ENCODE measurements around the gene KRTAP4-2. TPM values are rescaled to one million over a fixed set of nuclear protein-coding genes. Genes with fewer than 3 reads are reported as not detected.

Gene KRTAP4-2
- total and polyA plus RNA-seq, 2 donors (not counting 3 experiments of a cell fraction or from before 2014, with no cell fraction given) = not detected

DNA sequence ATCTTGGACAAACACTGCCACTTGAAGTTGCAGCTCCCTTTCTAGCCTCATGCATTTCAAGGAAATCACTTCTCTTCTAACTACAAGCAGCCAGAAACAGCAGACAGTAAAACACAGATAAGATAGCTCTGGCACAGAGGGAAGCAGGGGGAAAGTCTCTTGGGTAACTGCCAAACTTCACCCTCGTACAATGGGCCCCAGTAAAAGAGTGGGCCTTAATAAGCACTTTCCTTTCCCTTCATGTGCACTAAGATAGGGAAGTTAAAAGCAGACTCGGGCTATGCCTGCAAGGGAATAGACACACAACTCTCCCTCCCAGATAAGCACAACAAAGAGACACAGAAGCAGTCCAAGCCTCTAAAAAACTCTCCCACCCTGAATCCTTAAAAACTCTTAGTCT lies 24.2 kb downstream of the KRTAP4-2 start:
- Histone ChIP-seq H2AFZ (ENCODE audit: low read depth, low read length) (no peak overlapping the region), H3K9me1 (replicated peaks; ENCODE audit: control insufficient read depth, extremely low read depth, insufficient read depth, low read length) (no peaks in the 10 kb centered on the region), H3K27ac (ENCODE audit: insufficient read depth, low read depth, low read length) (no peak overlapping the region), H3K4me2 (ENCODE audit: insufficient read depth, low read length) (no peak overlapping the region), H3K4me1 (ENCODE audit: control insufficient read depth, extremely low read depth, insufficient read depth, low read length) (no peaks in the 10 kb centered on the region), H3K27me3 (ENCODE audit: control insufficient read depth in 2 of 2, insufficient read depth in 2 of 2, low read length in 2 of 2) (no peaks in the 10 kb centered on the region), H4K20me1 (replicated peaks; ENCODE audit: control insufficient read depth, extremely low read depth, insufficient read depth, low read length) (no peaks in the 10 kb centered on the region), H3K36me3 (ENCODE audit: control insufficient read depth in 2 of 2, extremely low read depth in 1 of 2, insufficient read depth in 2 of 2, low read length in 2 of 2) (no peaks in the 10 kb centered on the region), H3K79me2 (ENCODE audit: control insufficient read depth, insufficient read depth, low read length) (no peaks in the 10 kb centered on the region), H3K9me3 (replicated peaks; ENCODE audit: control insufficient read depth, insufficient read depth, low read length) (no peaks in the 10 kb centered on the region), H3K9ac (replicated peaks; ENCODE audit: extremely low read depth, insufficient read depth, low read length) (no peak overlapping the region), H3K4me3 (replicated peaks in 1 of 3; ENCODE audit: insufficient read depth in 1 of 3, low read depth in 1 of 3, low read length in 3 of 3) (no peak overlapping the region)
- DNase-seq (ENCODE audit: low read depth, low spot score) = no peak
- ChIA-PET POLR2A (no interaction called here), CTCF (no interaction called here)
- dilution Hi-C loops (cut with MboI; ENCODE audit: extremely low pct_ligation_motif_present, low sequenced_read_pairs) (no loop called here), intact Hi-C loops (cut with micrococcal nuclease) (no loop called here)
- FAIRE-seq = no peak
- TF ChIP-seq, protein P1, sequence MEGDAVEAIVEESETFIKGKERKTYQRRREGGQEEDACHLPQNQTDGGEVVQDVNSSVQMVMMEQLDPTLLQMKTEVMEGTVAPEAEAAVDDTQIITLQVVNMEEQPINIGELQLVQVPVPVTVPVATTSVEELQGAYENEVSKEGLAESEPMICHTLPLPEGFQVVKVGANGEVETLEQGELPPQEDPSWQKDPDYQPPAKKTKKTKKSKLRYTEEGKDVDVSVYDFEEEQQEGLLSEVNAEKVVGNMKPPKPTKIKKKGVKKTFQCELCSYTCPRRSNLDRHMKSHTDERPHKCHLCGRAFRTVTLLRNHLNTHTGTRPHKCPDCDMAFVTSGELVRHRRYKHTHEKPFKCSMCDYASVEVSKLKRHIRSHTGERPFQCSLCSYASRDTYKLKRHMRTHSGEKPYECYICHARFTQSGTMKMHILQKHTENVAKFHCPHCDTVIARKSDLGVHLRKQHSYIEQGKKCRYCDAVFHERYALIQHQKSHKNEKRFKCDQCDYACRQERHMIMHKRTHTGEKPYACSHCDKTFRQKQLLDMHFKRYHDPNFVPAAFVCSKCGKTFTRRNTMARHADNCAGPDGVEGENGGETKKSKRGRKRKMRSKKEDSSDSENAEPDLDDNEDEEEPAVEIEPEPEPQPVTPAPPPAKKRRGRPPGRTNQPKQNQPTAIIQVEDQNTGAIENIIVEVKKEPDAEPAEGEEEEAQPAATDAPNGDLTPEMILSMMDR (IDR thresholded peaks at IDR 0.05; ENCODE audit: extremely low read depth in 1 of 2, insufficient read depth in 1 of 2, low read depth in 1 of 2, low read length in 2 of 2) = no peak
- TF ChIP-seq GATA2 (IDR thresholded peaks at IDR 0.05; ENCODE audit: insufficient read depth, insufficient read length, low read depth, low read length) (no peak), POLR2A (IDR thresholded peaks at IDR 0.05; ENCODE audit: low read depth, low read length) (no peak), MYC (IDR thresholded peaks at IDR 0.05; ENCODE audit: low read depth, low read length) (no peak), POLR2AphosphoS5 (IDR thresholded peaks at IDR 0.05; ENCODE audit: insufficient read depth, low read depth, low read length) (no peak), FOS (IDR thresholded peaks at IDR 0.05; ENCODE audit: borderline replicate concordance, insufficient read depth, low read length) (no peak), EZH2 (IDR thresholded peaks at IDR 0.05; ENCODE audit: borderline replicate concordance, low read depth, low read length, severe bottlenecking) (no peak), JUN (IDR thresholded peaks at IDR 0.05; ENCODE audit: borderline replicate concordance, insufficient read depth, insufficient read length, low read depth) (no peak)
- TF ChIP-seq, protein P2, sequence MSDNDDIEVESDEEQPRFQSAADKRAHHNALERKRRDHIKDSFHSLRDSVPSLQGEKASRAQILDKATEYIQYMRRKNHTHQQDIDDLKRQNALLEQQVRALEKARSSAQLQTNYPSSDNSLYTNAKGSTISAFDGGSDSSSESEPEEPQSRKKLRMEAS (IDR thresholded peaks at IDR 0.05; ENCODE audit: insufficient read depth, insufficient read length) = no peak
- BruUV-seq (replicated peaks) = no TSS peak
